ENCODE data around the gene FABP3. TPM values are rescaled to one million over a fixed set of nuclear protein-coding genes. Genes with fewer than 3 reads are reported as not detected.

Gene FABP3
- total and polyA plus RNA-seq, 2 of the 13 experiments (the other 11 are each of a cell fraction or from before 2014, with no cell fraction given): 0.21 to 0.24 TPM

DNA sequence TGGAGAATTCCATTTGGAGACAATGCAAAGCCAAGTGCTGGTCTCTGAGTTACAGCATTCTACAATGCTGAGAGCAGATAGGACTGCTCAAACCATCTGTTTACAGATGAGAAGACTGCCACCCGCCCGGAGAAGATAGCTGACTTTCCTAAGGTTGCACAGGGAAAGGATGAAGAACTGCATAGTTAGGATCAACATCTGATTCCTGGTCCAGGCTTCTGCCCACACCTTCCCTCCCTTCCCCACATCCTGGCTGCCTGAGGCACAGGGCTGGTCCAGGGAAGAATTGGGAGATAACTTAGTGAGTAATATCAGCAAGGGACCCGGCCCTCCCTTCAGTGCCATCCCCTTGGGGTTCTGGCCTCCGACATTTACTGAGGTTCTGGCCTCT lies 42.1 kb upstream of the FABP3 start:
- intact Hi-C loops (cut with micrococcal nuclease; ENCODE audit: unreplicated experiment): no loop called here
- no peak overlapping the region for H2AFZ ChIP-seq (ENCODE audit: low read length)
- no peak for DNase-seq (ENCODE audit: low spot score)
- WGBS (ENCODE audit: low lambda C conversion rate): 79% methylated on average over 4 of the region's 4 CpGs
- H3K4me1 ChIP-seq (ENCODE audit: insufficient read depth, low read length): peaks cover 80% of the 10 kb centered on the region
- ChIA-PET POLR2A (interaction anchor here (0.7 to 1.1 kb wide), 3 partner anchors 26 to 255 kb away, joined by 3 read pairs; partner anchors contain the start of genes SNRNP40 and ZCCHC17), CTCF (ENCODE audit: low intra/inter-chr PET ratio, low total read pairs) (no interaction called here)
- no peaks in the 10 kb centered on the region for H3K9me3 ChIP-seq (ENCODE audit: low read length)
- peaks cover 25% of the 10 kb centered on the region for H3K79me2 ChIP-seq (ENCODE audit: insufficient read depth, low read length)
- peaks cover 2 to 25% of the 10 kb centered on the region in 2 experiments; a peak in 2 of 5 replicates for H3K27me3 ChIP-seq (ENCODE audit: control insufficient read depth in 1 of 2, insufficient read depth in 2 of 2, low read length in 2 of 2)
- H4K20me1 ChIP-seq (ENCODE audit: insufficient read depth, low read length): no peaks in the 10 kb centered on the region
- FAIRE-seq: no peak
- no peaks in the 10 kb centered on the region; a peak in 1 of 5 replicates for H3K36me3 ChIP-seq (replicated peaks in 1 of 2; ENCODE audit: control insufficient read depth in 1 of 2, insufficient read depth in 2 of 2, low read length in 2 of 2)
- peak overlapping the region; percentile 85 for H3K9ac ChIP-seq (ENCODE audit: insufficient read depth, low read depth, low read length)
- in situ Hi-C loops (cut with HindIII; ENCODE audit: extremely low pct_ligation_motif_present, low pct_unique_long_range_greater_than_20kb): no loop called here
- peak overlapping the region; percentile 88 to 97 (median 96) for H3K4me3 ChIP-seq (replicated peaks in 1 of 3; ENCODE audit: insufficient read depth in 1 of 3, low read depth in 2 of 3, low read length in 3 of 3)
- peak overlapping the region; percentile 72 for H3K27ac ChIP-seq (ENCODE audit: extremely low read length, insufficient read depth, low read length)
- no TSS peak for BruUV-seq (replicated peaks)
- H3K4me2 ChIP-seq (ENCODE audit: low read depth, low read length): peak overlapping the region; percentile 90
- ATAC-seq: no peak
- TF ChIP-seq, protein P1, sequence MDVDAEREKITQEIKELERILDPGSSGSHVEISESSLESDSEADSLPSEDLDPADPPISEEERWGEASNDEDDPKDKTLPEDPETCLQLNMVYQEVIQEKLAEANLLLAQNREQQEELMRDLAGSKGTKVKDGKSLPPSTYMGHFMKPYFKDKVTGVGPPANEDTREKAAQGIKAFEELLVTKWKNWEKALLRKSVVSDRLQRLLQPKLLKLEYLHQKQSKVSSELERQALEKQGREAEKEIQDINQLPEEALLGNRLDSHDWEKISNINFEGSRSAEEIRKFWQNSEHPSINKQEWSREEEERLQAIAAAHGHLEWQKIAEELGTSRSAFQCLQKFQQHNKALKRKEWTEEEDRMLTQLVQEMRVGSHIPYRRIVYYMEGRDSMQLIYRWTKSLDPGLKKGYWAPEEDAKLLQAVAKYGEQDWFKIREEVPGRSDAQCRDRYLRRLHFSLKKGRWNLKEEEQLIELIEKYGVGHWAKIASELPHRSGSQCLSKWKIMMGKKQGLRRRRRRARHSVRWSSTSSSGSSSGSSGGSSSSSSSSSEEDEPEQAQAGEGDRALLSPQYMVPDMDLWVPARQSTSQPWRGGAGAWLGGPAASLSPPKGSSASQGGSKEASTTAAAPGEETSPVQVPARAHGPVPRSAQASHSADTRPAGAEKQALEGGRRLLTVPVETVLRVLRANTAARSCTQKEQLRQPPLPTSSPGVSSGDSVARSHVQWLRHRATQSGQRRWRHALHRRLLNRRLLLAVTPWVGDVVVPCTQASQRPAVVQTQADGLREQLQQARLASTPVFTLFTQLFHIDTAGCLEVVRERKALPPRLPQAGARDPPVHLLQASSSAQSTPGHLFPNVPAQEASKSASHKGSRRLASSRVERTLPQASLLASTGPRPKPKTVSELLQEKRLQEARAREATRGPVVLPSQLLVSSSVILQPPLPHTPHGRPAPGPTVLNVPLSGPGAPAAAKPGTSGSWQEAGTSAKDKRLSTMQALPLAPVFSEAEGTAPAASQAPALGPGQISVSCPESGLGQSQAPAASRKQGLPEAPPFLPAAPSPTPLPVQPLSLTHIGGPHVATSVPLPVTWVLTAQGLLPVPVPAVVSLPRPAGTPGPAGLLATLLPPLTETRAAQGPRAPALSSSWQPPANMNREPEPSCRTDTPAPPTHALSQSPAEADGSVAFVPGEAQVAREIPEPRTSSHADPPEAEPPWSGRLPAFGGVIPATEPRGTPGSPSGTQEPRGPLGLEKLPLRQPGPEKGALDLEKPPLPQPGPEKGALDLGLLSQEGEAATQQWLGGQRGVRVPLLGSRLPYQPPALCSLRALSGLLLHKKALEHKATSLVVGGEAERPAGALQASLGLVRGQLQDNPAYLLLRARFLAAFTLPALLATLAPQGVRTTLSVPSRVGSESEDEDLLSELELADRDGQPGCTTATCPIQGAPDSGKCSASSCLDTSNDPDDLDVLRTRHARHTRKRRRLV (CRISPR knock-in tag; IDR thresholded peaks at IDR 0.05): no peak
- peak; percentile 47; the same call in 1 of the 2 replicates for TF ChIP-seq HDAC1 (CRISPR knock-in tag; IDR thresholded peaks at IDR 0.05)
- TF ChIP-seq, protein P2, sequence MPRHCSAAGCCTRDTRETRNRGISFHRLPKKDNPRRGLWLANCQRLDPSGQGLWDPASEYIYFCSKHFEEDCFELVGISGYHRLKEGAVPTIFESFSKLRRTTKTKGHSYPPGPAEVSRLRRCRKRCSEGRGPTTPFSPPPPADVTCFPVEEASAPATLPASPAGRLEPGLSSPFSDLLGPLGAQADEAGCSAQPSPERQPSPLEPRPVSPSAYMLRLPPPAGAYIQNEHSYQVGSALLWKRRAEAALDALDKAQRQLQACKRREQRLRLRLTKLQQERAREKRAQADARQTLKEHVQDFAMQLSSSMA (CRISPR knock-in tag; IDR thresholded peaks at IDR 0.05): 0 out of 2 replicates have a peak, but pooled peaks have one; percentile 12
- TF ChIP-seq SP5 (CRISPR knock-in tag; IDR thresholded peaks at IDR 0.05; ENCODE audit: borderline replicate concordance, low read depth): 0 out of 2 replicates have a peak, but pooled peaks have one; percentile 2
- TF ChIP-seq ZC3H13 (CRISPR knock-in tag; IDR thresholded peaks at IDR 0.05): 0 out of 2 replicates have a peak, but pooled peaks have one; percentile 13
- peak; percentile 11; the same call in 1 of the 2 replicates for TF ChIP-seq ZFX (CRISPR knock-in tag; IDR thresholded peaks at IDR 0.05; ENCODE audit: low read depth)
- TF ChIP-seq AKAP8 (CRISPR knock-in tag; IDR thresholded peaks at IDR 0.05): 0 out of 2 replicates have a peak, but pooled peaks have one; percentile 4
- TF ChIP-seq, protein P3, sequence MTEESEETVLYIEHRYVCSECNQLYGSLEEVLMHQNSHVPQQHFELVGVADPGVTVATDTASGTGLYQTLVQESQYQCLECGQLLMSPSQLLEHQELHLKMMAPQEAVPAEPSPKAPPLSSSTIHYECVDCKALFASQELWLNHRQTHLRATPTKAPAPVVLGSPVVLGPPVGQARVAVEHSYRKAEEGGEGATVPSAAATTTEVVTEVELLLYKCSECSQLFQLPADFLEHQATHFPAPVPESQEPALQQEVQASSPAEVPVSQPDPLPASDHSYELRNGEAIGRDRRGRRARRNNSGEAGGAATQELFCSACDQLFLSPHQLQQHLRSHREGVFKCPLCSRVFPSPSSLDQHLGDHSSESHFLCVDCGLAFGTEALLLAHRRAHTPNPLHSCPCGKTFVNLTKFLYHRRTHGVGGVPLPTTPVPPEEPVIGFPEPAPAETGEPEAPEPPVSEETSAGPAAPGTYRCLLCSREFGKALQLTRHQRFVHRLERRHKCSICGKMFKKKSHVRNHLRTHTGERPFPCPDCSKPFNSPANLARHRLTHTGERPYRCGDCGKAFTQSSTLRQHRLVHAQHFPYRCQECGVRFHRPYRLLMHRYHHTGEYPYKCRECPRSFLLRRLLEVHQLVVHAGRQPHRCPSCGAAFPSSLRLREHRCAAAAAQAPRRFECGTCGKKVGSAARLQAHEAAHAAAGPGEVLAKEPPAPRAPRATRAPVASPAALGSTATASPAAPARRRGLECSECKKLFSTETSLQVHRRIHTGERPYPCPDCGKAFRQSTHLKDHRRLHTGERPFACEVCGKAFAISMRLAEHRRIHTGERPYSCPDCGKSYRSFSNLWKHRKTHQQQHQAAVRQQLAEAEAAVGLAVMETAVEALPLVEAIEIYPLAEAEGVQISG (CRISPR knock-in tag; IDR thresholded peaks at IDR 0.05): no peak
- TF ChIP-seq, protein P4, sequence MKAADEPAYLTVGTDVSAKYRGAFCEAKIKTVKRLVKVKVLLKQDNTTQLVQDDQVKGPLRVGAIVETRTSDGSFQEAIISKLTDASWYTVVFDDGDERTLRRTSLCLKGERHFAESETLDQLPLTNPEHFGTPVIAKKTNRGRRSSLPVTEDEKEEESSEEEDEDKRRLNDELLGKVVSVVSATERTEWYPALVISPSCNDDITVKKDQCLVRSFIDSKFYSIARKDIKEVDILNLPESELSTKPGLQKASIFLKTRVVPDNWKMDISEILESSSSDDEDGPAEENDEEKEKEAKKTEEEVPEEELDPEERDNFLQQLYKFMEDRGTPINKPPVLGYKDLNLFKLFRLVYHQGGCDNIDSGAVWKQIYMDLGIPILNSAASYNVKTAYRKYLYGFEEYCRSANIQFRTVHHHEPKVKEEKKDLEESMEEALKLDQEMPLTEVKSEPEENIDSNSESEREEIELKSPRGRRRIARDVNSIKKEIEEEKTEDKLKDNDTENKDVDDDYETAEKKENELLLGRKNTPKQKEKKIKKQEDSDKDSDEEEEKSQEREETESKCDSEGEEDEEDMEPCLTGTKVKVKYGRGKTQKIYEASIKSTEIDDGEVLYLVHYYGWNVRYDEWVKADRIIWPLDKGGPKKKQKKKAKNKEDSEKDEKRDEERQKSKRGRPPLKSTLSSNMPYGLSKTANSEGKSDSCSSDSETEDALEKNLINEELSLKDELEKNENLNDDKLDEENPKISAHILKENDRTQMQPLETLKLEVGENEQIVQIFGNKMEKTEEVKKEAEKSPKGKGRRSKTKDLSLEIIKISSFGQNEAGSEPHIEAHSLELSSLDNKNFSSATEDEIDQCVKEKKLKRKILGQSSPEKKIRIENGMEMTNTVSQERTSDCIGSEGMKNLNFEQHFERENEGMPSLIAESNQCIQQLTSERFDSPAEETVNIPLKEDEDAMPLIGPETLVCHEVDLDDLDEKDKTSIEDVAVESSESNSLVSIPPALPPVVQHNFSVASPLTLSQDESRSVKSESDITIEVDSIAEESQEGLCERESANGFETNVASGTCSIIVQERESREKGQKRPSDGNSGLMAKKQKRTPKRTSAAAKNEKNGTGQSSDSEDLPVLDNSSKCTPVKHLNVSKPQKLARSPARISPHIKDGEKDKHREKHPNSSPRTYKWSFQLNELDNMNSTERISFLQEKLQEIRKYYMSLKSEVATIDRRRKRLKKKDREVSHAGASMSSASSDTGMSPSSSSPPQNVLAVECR (CRISPR knock-in tag; IDR thresholded peaks at IDR 0.05; ENCODE audit: borderline replicate concordance): 0 out of 2 replicates have a peak, but pooled peaks have one; percentile 6
- TF ChIP-seq ZNF879 (CRISPR knock-in tag; IDR thresholded peaks at IDR 0.05): 0 out of 2 replicates have a peak, but pooled peaks have one; percentile 13
- no peak for TF ChIP-seq CBX1 (IDR thresholded peaks at IDR 0.05; ENCODE audit: low read depth)
